ENCODE data around the gene PPP2R5D.

PPP2R5D gene

DNA sequence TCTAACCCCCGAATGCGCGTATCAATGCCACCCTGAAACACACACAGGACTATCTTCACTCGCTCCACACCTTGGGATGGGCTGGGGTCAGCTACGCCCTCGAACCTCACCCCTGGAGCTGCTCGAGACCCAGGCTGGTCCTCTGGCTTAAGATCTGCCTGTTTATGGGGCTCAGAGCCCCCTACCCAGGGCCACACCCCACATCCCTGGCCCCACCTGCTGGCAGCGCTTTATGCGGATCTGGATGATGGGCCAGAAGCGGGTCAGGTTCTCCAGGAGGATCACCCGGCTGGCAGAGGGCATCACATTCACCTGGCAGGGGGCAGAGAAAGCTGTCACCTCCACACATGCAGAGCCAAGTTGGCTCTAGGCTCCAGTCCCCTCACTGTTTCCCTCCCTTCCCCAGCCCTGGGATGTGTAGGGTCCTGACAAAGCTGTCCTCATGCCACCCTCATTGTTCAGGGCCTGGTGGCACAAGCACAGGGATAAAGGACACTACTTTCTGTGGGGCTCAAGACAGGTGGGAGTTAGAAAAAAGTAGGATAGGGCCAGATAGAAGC is 61.1 kb downstream of the PPP2R5D start:
- H3K4me3 ChIP-seq (replicated peaks; ENCODE audit: low read depth, low read length) = no peak overlapping the region
- no peak for DNase-seq (ENCODE audit: low read depth)
- TF ChIP-seq, protein P1, sequence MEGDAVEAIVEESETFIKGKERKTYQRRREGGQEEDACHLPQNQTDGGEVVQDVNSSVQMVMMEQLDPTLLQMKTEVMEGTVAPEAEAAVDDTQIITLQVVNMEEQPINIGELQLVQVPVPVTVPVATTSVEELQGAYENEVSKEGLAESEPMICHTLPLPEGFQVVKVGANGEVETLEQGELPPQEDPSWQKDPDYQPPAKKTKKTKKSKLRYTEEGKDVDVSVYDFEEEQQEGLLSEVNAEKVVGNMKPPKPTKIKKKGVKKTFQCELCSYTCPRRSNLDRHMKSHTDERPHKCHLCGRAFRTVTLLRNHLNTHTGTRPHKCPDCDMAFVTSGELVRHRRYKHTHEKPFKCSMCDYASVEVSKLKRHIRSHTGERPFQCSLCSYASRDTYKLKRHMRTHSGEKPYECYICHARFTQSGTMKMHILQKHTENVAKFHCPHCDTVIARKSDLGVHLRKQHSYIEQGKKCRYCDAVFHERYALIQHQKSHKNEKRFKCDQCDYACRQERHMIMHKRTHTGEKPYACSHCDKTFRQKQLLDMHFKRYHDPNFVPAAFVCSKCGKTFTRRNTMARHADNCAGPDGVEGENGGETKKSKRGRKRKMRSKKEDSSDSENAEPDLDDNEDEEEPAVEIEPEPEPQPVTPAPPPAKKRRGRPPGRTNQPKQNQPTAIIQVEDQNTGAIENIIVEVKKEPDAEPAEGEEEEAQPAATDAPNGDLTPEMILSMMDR (IDR thresholded peaks at IDR 0.05; ENCODE audit: low read length, missing control alignments) = no peak

DNA sequence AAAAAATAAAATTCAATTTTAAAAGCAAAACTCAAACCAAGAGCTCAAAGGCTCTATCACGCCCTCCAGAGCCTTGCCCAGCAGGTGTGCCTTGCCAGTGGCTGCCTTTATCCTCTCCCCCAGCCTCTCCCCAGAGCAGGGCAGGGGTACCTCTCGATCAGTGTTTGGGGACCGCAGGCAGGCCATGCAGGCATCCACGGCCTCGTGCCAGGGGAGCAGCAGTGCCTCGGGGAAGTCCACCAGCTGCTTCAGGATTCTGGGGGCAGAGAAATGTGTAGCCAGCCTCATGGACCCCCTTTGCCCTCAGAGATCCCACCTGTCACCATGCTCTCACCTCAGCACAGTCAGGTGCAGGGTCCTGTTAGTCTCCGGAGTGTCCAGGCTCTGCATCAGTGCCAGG is 63.6 kb downstream of the PPP2R5D start:
- no peak for DNase-seq (ENCODE audit: low read depth)
- TF ChIP-seq, protein P1 (IDR thresholded peaks at IDR 0.05; ENCODE audit: low read length, missing control alignments) = no peak

DNA sequence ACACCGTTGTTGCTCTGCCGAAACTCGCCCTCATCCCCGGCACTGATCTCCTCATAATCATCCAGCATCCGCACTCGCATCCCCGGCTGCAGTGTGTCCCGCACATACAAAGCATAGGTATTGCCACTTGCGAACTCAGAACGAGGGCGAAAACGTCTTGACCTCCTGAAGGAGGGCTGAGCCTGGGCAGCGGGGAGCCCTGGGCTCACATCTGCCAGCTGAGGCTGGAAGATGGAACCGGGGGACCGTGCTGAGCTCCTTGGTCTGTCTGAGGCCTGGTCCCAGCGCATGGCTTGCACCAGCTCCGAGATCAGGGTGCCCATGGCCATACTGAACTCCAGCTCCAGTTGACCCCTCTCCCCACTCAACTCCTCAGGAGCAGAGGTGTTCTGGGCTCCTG is 66.6 kb downstream of the PPP2R5D start:
- no peak for DNase-seq (ENCODE audit: low read depth)
- TF ChIP-seq, protein P1 (IDR thresholded peaks at IDR 0.05; ENCODE audit: low read length, missing control alignments) = no peak
- no peak overlapping the region for H3K4me3 ChIP-seq (replicated peaks; ENCODE audit: low read depth, low read length)

More for the DNA sequence above, 63.6 kb downstream of the PPP2R5D start:
- H3K4me3 ChIP-seq (replicated peaks; ENCODE audit: low read depth, low read length) = no peak overlapping the region

DNA sequence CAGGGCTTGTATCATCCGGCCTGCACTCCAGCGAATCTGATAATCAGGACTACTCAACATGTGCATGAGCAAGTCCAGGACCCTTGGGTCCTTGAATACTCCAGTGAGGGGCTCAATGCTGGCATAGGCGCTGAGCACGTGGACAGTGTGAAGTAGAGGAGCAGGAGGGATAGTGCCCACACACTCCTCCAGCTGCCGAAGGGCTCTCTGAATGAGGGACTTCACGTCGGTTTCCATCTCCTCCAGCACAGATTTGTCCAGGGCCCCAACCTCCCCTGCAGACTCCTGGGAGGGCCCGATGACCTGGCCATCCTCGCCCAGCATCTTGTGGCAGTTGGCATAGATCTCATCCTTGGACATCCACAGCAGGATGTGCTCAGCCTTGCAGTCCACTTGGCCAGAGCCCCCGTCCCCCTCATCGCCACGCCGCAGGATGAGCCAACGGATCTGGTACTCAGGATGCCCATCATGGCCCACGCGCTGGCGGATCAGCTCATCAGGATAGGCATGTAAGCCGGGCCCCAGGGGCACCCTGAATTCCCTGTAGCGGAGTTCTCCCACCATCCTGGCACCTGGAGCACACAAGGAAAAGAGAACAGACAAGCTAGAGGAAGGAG is 68.0 kb downstream of the PPP2R5D start:
- peak overlapping the region; percentile 82 for H3K4me3 ChIP-seq (replicated peaks; ENCODE audit: low read depth, low read length)
- no peak for DNase-seq (ENCODE audit: low read depth)
- TF ChIP-seq, protein P1 (IDR thresholded peaks at IDR 0.05; ENCODE audit: low read length, missing control alignments) = no peak

DNA sequence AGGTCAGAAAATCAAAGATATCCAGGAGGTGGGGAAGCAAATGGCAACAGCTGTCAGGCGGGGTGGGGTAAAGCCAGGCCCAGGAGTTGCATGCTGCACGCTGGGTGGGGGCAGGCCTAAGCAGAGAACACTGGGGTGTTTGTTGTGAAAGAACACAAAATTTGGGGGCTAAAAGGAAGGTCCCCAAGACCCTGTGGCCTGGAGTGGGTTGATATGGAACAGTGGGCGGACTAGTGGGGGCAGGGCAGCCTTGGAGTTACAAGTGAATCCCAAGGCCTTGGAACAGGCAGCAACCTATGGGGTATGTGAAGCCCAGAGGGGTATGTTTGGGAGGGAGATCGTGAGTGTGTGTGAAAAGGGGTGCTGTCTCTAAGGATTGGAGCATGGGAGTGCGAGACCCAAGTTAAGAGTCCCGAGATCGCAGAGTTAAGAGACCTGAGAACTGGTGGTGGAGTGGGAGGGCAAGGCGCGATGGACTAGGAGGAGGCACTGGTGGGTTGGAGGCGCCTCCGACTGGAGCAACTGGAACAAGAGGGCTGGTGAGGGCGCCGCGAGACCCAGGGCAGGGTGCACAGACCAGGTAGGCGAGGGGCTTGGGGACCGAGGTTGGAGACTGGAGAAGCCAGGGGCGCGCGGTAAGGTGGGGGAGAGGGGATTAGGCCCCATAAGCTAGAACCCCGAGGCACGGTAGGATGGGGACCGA is 68.6 kb downstream of the PPP2R5D start:
- TF ChIP-seq, protein P1 (IDR thresholded peaks at IDR 0.05; ENCODE audit: low read length, missing control alignments) = no peak
- H3K4me3 ChIP-seq (replicated peaks; ENCODE audit: low read depth, low read length) = peak overlapping the region; percentile 82
- peak; percentile 30 for DNase-seq (ENCODE audit: low read depth)

DNA sequence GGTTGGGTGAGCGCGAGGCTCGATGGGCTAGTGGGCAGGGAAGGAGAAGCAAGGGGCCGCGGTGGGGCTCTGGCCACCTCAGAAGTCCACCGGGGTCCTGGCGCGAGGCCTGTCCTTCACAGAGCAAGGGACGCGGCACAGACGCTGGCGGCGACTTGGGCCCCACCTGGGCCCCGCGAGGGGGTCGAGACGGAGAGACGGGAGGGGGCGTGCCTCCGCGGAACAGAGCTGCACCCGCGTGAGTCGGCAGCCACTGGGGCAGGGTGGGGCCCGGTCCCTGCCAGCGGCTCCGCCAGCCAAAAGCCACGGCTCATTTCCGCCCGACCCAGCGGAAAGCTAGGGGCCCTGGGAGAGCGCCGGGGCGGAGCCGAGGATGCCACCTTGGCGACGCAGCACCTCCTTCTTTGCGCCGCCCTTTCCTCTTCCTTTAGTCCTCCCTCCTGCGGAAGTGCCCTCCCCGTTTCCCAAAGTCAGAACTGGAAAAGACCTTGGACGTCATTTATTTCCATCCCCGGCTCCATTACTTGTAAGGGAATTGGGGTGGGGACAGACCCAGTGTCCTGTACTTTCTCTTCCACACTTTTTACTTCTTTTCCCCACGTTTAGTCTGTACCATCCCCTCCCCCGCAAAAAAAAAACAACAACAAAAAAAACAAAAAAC is 69.3 kb downstream of the PPP2R5D start, which contains the start of gene CUL7:
CUL7 (minus strand) TSS at position 307 of the 661 bp plus-strand sequence. CDS start 1,063 bp downstream, outside the sequence.
- TF ChIP-seq, protein P1 (IDR thresholded peaks at IDR 0.05; ENCODE audit: low read length, missing control alignments) = no peak
- H3K4me3 ChIP-seq (replicated peaks; ENCODE audit: low read depth, low read length) = peak within 1 kb of the TSS; percentile 82
- peak; percentile 96 for DNase-seq (ENCODE audit: low read depth)
